K562 (cell line): ENCODE results near the gene PI4K2A. TPM values are rescaled to one million over a fixed set of nuclear protein-coding genes. Genes with fewer than 3 reads are reported as not detected.

Experiments
- ATAC-seq: fragments of 200-7000 bp; cut with Tn5 transposase; 3 replicates; pipeline ENCODE4 v1.9.1; 2020; ENCODE audit warnings: moderate library complexity
- BruUV-seq: library from RNA; stranded (reverse); fragments of 400-500 nt; replicated peaks from 2 replicates; lab custom pipeline; 2021; lab: Mats Ljungman, UMichigan
- CTCF ChIA-PET: fragments of 300-600 bp; formaldehyde crosslinking; extraction: SDS; loops from one replicate; lab custom pipeline; 2021; ENCODE audit warnings: low intra/inter-chr PET ratio; lab: Yijun Ruan, JAX
- POLR2A ChIA-PET: fragments of 300-600, 350-650 bp; sonication (Branson Sonifier 250); formaldehyde crosslinking; extraction: SDS; loops from one replicate; lab custom pipeline; 2021; ENCODE audit warnings: antibody characterized with exemption, inconsistent platforms; lab: Yijun Ruan, JAX
- DNase-seq, 4 experiments: peaks; one replicate each; pipeline versions ENCODE4 v3.0.0 to v3.0.0-alpha.2; 2011 to 2018; ENCODE audit warnings: low spot score in 3 of 4, mixed read lengths in 3 of 4; ENCODE audit errors: extremely low read depth in 1 of 4
- FAIRE-seq: peaks from 2 replicates; lab custom pipeline; 2011; peaks lifted over from hg19 to GRCh38; lab: Jason Lieb, UNC
- H2AFZ ChIP-seq: 2 replicates; pipeline ENCODE4 v1.6.0; 2011; ENCODE audit warnings: low read depth, low read length, control low read depth, inconsistent platforms
- H3K27ac ChIP-seq: fragments of 200-600 bp; 3 replicates; pipeline ENCODE4 v1.8.0; 2011; ENCODE audit warnings: low read depth, mild to moderate bottlenecking, control low read depth, inconsistent platforms, low read length, moderate library complexity, mixed read lengths; ENCODE audit errors: extremely low read depth
- H3K27me3 ChIP-seq, 2 experiments: fragments of 300-600 bp in 1 of 2; 2 replicates in 1 of 2; 3 replicates in 1 of 2; pipeline versions ENCODE4 v1.6.0 to v1.8.0; 2011; ENCODE audit warnings: inconsistent platforms in 2 of 2, low read length in 2 of 2, mild to moderate bottlenecking in 1 of 2, mixed read lengths in 1 of 2, moderate library complexity in 1 of 2; ENCODE audit not compliant: control insufficient read depth in 2 of 2, insufficient read depth in 2 of 2
- H3K36me3 ChIP-seq: fragments of 300-600 bp; 3 replicates; pipeline ENCODE4 v1.8.0; 2011; ENCODE audit warnings: mild to moderate bottlenecking, low read length, inconsistent platforms; ENCODE audit not compliant: control insufficient read depth, insufficient read depth
- H3K4me1 ChIP-seq, 2 experiments: fragments of 200-600 bp in 1 of 2; replicated peaks in 1 of 2; 2 replicates in 1 of 2; 3 replicates in 1 of 2; pipeline versions ENCODE4 v1.5.1 to v1.8.0; 2011; ENCODE audit warnings: inconsistent platforms in 2 of 2, low read length in 2 of 2, mild to moderate bottlenecking in 1 of 2, mixed read lengths in 1 of 2, moderate library complexity in 1 of 2; ENCODE audit not compliant: control insufficient read depth in 2 of 2, insufficient read depth in 2 of 2
- H3K4me2 ChIP-seq: 2 replicates; pipeline ENCODE4 v1.6.1; 2011; ENCODE audit warnings: low read length, control low read depth, inconsistent platforms, mixed read lengths; ENCODE audit not compliant: insufficient read depth
- H3K4me3 ChIP-seq: fragments of 200-600 bp; sonication (generic), shearing (Covaris generic); 2 replicates; pipeline ENCODE4 v1.5.1; 2016; ENCODE audit warnings: control low read depth, inconsistent platforms
- H3K79me2 ChIP-seq: fragments of 200-600 bp; 3 replicates; pipeline ENCODE4 v1.8.0; 2011; ENCODE audit warnings: low read length, inconsistent platforms; ENCODE audit not compliant: control insufficient read depth, insufficient read depth
- H3K9ac ChIP-seq, 2 experiments: 2 replicates each; pipeline versions ENCODE4 v1.6.0 to v1.6.1; 2011; ENCODE audit warnings: low read depth in 2 of 2, low read length in 2 of 2, control low read depth in 1 of 2, inconsistent platforms in 1 of 2, mild to moderate bottlenecking in 1 of 2, mixed read lengths in 1 of 2; ENCODE audit not compliant: insufficient read depth in 1 of 2
- H3K9me1 ChIP-seq: one replicate; pipeline ENCODE4 v1.6.0; 2011; ENCODE audit warnings: inconsistent platforms, mild to moderate bottlenecking, low read length, moderate library complexity; ENCODE audit not compliant: control insufficient read depth, insufficient read depth
- H3K9me3 ChIP-seq: replicated peaks from 2 replicates; pipeline ENCODE4 v1.5.1; 2011; ENCODE audit warnings: low read depth, low read length, inconsistent platforms; ENCODE audit not compliant: control insufficient read depth, insufficient read depth
- H4K20me1 ChIP-seq: replicated peaks from 2 replicates; pipeline ENCODE4 v1.6.1; 2011; ENCODE audit warnings: low read length, inconsistent platforms, mixed read lengths; ENCODE audit not compliant: control insufficient read depth, insufficient read depth
- CEBPB ChIP-seq: fragments of 450-650 bp; IDR thresholded peaks from 2 replicates; pipeline ENCODE4 v1.6.1; 2016; ENCODE audit warnings: missing genetic modification characterization, missing compliant biosample characterization
- DIDO1 ChIP-seq: fragments of 450-650 bp; IDR thresholded peaks from 2 replicates; pipeline ENCODE4 v1.6.1; 2016; ENCODE audit warnings: low read depth, missing biosample characterization, missing genetic modification characterization
- E2F4 ChIP-seq: sonication (generic); formaldehyde crosslinking; IDR thresholded peaks from 2 replicates; pipeline ENCODE4 v1.8.0; 2022; ENCODE audit warnings: mild to moderate bottlenecking, low read depth, missing genetic modification reagents
- GATAD2A ChIP-seq: fragments of 450-650 bp; IDR thresholded peaks from 2 replicates; pipeline ENCODE4 v1.6.1; 2017
- HCFC1 ChIP-seq: IDR thresholded peaks from 2 replicates; pipeline ENCODE4 v1.6.1; 2012; ENCODE audit warnings: low read depth, low read length, improper control_type of control experiment
- MEF2D ChIP-seq: conservative IDR thresholded peaks from 2 replicates; pipeline ENCODE4 v1.6.1; 2016; ENCODE audit warnings: low read depth, missing genetic modification characterization, missing compliant biosample characterization
- NKRF ChIP-seq: fragments of 450-650 bp; IDR thresholded peaks from 2 replicates; pipeline ENCODE4 v1.6.1; 2016; ENCODE audit warnings: borderline replicate concordance
- NR4A1 ChIP-seq, 2 experiments: fragments of 250-450 bp in 1 of 2; fragments of 450-650 bp in 1 of 2; sonication (Bioruptor Pico) in 1 of 2; IDR thresholded peaks; 2 replicates each; pipeline versions ENCODE4 v1.4.0 to v1.6.1; 2016 to 2020; ENCODE audit warnings: mild to moderate bottlenecking in 2 of 2, missing compliant biosample characterization in 1 of 2, missing genetic modification characterization in 1 of 2, moderate library complexity in 1 of 2
- TAL1 ChIP-seq: fragments of 450-650 bp; IDR thresholded peaks from 2 replicates; pipeline ENCODE4 v1.6.1; 2016; ENCODE audit warnings: mild to moderate bottlenecking
- TOE1 ChIP-seq, 2 experiments: fragments of 450-650 bp in 1 of 2; sonication (generic) in 1 of 2; formaldehyde crosslinking in 1 of 2; IDR thresholded peaks; 2 replicates each; pipeline versions ENCODE4 v1.7.1 to v1.8.0; 2016 to 2022; ENCODE audit warnings: borderline replicate concordance in 2 of 2, mild to moderate bottlenecking in 2 of 2, antibody characterized with exemption in 1 of 2, inconsistent platforms in 1 of 2, low read depth in 1 of 2, missing genetic modification reagents in 1 of 2, moderate library complexity in 1 of 2
- ZNF140 ChIP-seq: fragments of 250-450 bp; sonication (Bioruptor Pico); IDR thresholded peaks from 2 replicates; pipeline ENCODE4 v1.8.0; 2021; ENCODE audit warnings: moderate library complexity, mild to moderate bottlenecking, inconsistent platforms
- ZNF175 ChIP-seq: fragments of 200-800 bp; sonication (Bioruptor generic); IDR thresholded peaks from 2 replicates; pipeline ENCODE4 v1.6.1; 2016; ENCODE audit warnings: low read depth, mild to moderate bottlenecking, missing genetic modification characterization, missing compliant biosample characterization
- ZNF384 ChIP-seq: IDR thresholded peaks from 2 replicates; pipeline ENCODE4 v1.6.1; 2012; ENCODE audit warnings: low read depth, low read length, improper control_type of control experiment
- ZNF449 ChIP-seq: fragments of 250-450 bp; sonication (Bioruptor Pico); IDR thresholded peaks from 2 replicates; pipeline ENCODE4 v1.8.0; 2022; ENCODE audit warnings: moderate library complexity, mild to moderate bottlenecking, inconsistent platforms
- ZNF644 ChIP-seq: fragments of 200-800 bp; sonication (Bioruptor generic); IDR thresholded peaks from 2 replicates; pipeline ENCODE4 v1.6.1; 2016; ENCODE audit warnings: low read depth, missing genetic modification characterization, missing compliant biosample characterization
- WGBS: fragments of 100-300 bp; shearing (Covaris generic); methylation state at CpG from one replicate; pipeline ENCODE4 v1.1.6; 2016; ENCODE audit warnings: low coverage, mixed read lengths; ENCODE audit not compliant: insufficient coverage; ENCODE audit errors: missing lambda C conversion rate; 5-methylcytosine and 5-hydroxymethylcytosine counted together
- in situ Hi-C: fragments of 300-500 bp; cut with MboI; formaldehyde crosslinking; loops from 4 replicates; pipeline ENCODE4 v1.15.0; 2018; ENCODE audit warnings: inconsistent platforms, mixed read lengths
- intact Hi-C: fragments of 100-400 bp; cut with micrococcal nuclease; formaldehyde crosslinking; loops from 2 replicates; pipeline ENCODE4 v1.14.2; 2022
- polyA plus RNA-seq, 8 experiments: library from polyadenylated mRNA; depleted of rRNA in 4 of 8; stranded (reverse) in 5 of 8; unstranded in 3 of 8; fragments of >200 nt; fragmentation: Nextera tagmentation in 2 of 8; fragmentation: Illumina TruSeq in 1 of 8; extraction: Ambion mirVana in 2 of 8; extraction: Trizol in 1 of 8; gene quantifications; 2 replicates each; pipeline versions ENCODE4 v1.2.1 to v1.2.3, GENCODE V29; 2011 to 2014; ENCODE audit warnings: inconsistent platforms in 1 of 8, missing spikeins in 1 of 8
- total RNA-seq, 7 experiments: library from RNA; depleted of rRNA in 6 of 7; stranded (reverse); fragments of >200 nt in 6 of 7; fragmentation: Illumina TruSeq in 2 of 7; extraction: Trizol in 2 of 7; gene quantifications; 2 replicates each; pipeline versions ENCODE4 v1.2.1 to v1.2.3, GENCODE V29; 2011 to 2021; ENCODE audit warnings: low replicate concordance in 1 of 7

PI4K2A gene
- total and polyA plus RNA-seq, 9 of the 15 experiments (the other 6 are each of a cell fraction or from before 2014, with no cell fraction given), result 4.4 to 28.4 (median 16.5) TPM

GRCh38 chr10:97687785-97688781, 47.6 kb downstream of the PI4K2A start:
- peak overlapping the region; percentile 87 to 91 for H3K9ac ChIP-seq
- in situ Hi-C loops, result no loop called here
- no peaks in the 10 kb centered on the region for H3K27me3 ChIP-seq
- ATAC-seq (no peak), DNase-seq (peak in 1 of 4 experiments; percentile 38), FAIRE-seq (peak; percentile 69)
- no peaks in the 10 kb centered on the region; the same call in 1 of the 2 replicates for H4K20me1 ChIP-seq
- TSS peak; percentile 94 for BruUV-seq
- peaks cover 41 to 52% of the 10 kb centered on the region in 2 experiments; a peak in 4 of 5 replicates for H3K4me1 ChIP-seq
- intact Hi-C loops, result loop anchor here (10.0 kb wide), 1 partner anchor 113 kb away; the partner anchor contains the start of gene ANKRD2
- peak overlapping the region; percentile 97 for H3K27ac ChIP-seq
- H3K9me3 ChIP-seq, result no peaks in the 10 kb centered on the region
- H3K36me3 ChIP-seq, result no peaks in the 10 kb centered on the region
- ChIA-PET CTCF (no interaction called here), POLR2A (interaction anchor here (0.7 to 2.5 kb wide), 5 partner anchors 10 to 49 kb away, joined by 3 to 9 read pairs (median 5); partner anchors contain the start of gene ZFYVE27)
- H2AFZ ChIP-seq, result peak overlapping the region; percentile 93
- H3K4me3 ChIP-seq, result peak overlapping the region; percentile 41
- WGBS, result 28% methylated on average over 14 of the region's 14 CpGs
- H3K9me1 ChIP-seq, result no peaks in the 10 kb centered on the region
- H3K4me2 ChIP-seq, result peak overlapping the region; percentile 91
- peaks cover 32% of the 10 kb centered on the region for H3K79me2 ChIP-seq
- TF ChIP-seq TAL1, result no peak
- TF ChIP-seq NKRF, result no peak
- peak; percentile 44; the same call in 1 of the 2 replicates for TF ChIP-seq ZNF644
- TF ChIP-seq E2F4, result no peak
- no peak for TF ChIP-seq DIDO1 (tag)
- TF ChIP-seq ZNF384, result no peak
- peak; percentile 5; the same call in 1 of the 2 replicates for TF ChIP-seq TOE1 (IDR thresholded peaks at IDR 0.05; ENCODE audit: borderline replicate concordance)
- TF ChIP-seq TOE1 (CRISPR knock-in tag; IDR thresholded peaks at IDR 0.05; ENCODE audit: borderline replicate concordance, low read depth), result no peak
- TF ChIP-seq NR4A1 (CRISPR knock-in tag; IDR thresholded peaks at IDR 0.05), result no peak
- TF ChIP-seq NR4A1 (tag; IDR thresholded peaks at IDR 0.05), result peak; percentile 74; the same call in 1 of the 2 replicates
- TF ChIP-seq ZNF140, result no peak
- TF ChIP-seq HCFC1, result no peak
- no peak for TF ChIP-seq ZNF449
- TF ChIP-seq GATAD2A, result no peak
- TF ChIP-seq ZNF175 (CRISPR knock-in tag), result peak; percentile 46; the same call in 1 of the 2 replicates
- 0 out of 2 replicates have a peak, but pooled peaks have one; percentile 34 for TF ChIP-seq MEF2D (tag)
- 0 out of 2 replicates have a peak, but pooled peaks have one; percentile 12 for TF ChIP-seq CEBPB (tag)
